ENCODE data around the gene CTPS1.

The CTPS1 gene

GRCh38 chr1:41005876-41006275 lies 26.4 kb downstream of the CTPS1 start:
- Histone ChIP-seq H3K9ac (ENCODE audit: low read depth, low read length, poor library complexity, severe bottlenecking) (no peak overlapping the region), H2AFZ (ENCODE audit: low read length) (no peak overlapping the region), H3K9me2 (replicated peaks; ENCODE audit: low read depth, low read length) (no peaks in the 10 kb centered on the region), H3K4me1 (ENCODE audit: insufficient read depth, low read length, poor library complexity, severe bottlenecking) (peaks cover 15% of the 10 kb centered on the region), H3K36me3 (ENCODE audit: insufficient read depth, low read length) (peaks cover 96% of the 10 kb centered on the region), H3F3A (ENCODE audit: low read depth) (peaks cover 14% of the 10 kb centered on the region), H3K4me3 (ENCODE audit: low read length, poor library complexity, severe bottlenecking) (no peak overlapping the region), H3K4me2 (ENCODE audit: low read depth, low read length, poor library complexity, severe bottlenecking) (no peak overlapping the region), H3K27me3 (ENCODE audit: insufficient read depth, low read length, poor library complexity, severe bottlenecking) (no peaks in the 10 kb centered on the region), H4K20me1 (ENCODE audit: insufficient read depth, low read length, poor library complexity, severe bottlenecking) (peaks cover 9% of the 10 kb centered on the region), H3K79me2 (ENCODE audit: insufficient read depth, low read length) (no peaks in the 10 kb centered on the region), H3K9me3 (ENCODE audit: insufficient read depth, low read depth, low read length) (no peaks in the 10 kb centered on the region)
- TF ChIP-seq CTCF (conservative IDR thresholded peaks at IDR 0.05; ENCODE audit: low read length) = no peak
- TF ChIP-seq EZH2phosphoT487 (IDR thresholded peaks at IDR 0.05; ENCODE audit: borderline replicate concordance) = no peak

- Histone ChIP-seq H3K27me3 (ENCODE audit: insufficient read depth, low read length, poor library complexity, severe bottlenecking) (no peaks in the 10 kb centered on the region), H3K79me2 (ENCODE audit: insufficient read depth, low read length) (no peaks in the 10 kb centered on the region), H3K4me3 (ENCODE audit: low read length, poor library complexity, severe bottlenecking) (no peak overlapping the region), H3K4me2 (ENCODE audit: low read depth, low read length, poor library complexity, severe bottlenecking) (no peak overlapping the region), H3K9ac (ENCODE audit: low read depth, low read length, poor library complexity, severe bottlenecking) (no peak overlapping the region), H3K4me1 (ENCODE audit: insufficient read depth, low read length, poor library complexity, severe bottlenecking) (peaks cover 15% of the 10 kb centered on the region), H3F3A (ENCODE audit: low read depth) (peaks cover 13% of the 10 kb centered on the region), H2AFZ (ENCODE audit: low read length) (no peak overlapping the region), H4K20me1 (ENCODE audit: insufficient read depth, low read length, poor library complexity, severe bottlenecking) (peaks cover 9% of the 10 kb centered on the region), H3K9me2 (replicated peaks; ENCODE audit: low read depth, low read length) (no peaks in the 10 kb centered on the region), H3K36me3 (ENCODE audit: insufficient read depth, low read length) (peaks cover 96% of the 10 kb centered on the region), H3K9me3 (ENCODE audit: insufficient read depth, low read depth, low read length) (no peaks in the 10 kb centered on the region)
- no peak for TF ChIP-seq EZH2phosphoT487 (IDR thresholded peaks at IDR 0.05; ENCODE audit: borderline replicate concordance)
- no peak for TF ChIP-seq CTCF (conservative IDR thresholded peaks at IDR 0.05; ENCODE audit: low read length)
These were observed 27.7 kb downstream of the CTPS1 start for GRCh38 chr1:41006942-41007865.

- Histone ChIP-seq H3K4me3 (ENCODE audit: low read length, poor library complexity, severe bottlenecking) (no peak overlapping the region), H3K79me2 (ENCODE audit: insufficient read depth, low read length) (no peaks in the 10 kb centered on the region), H3K9me3 (ENCODE audit: insufficient read depth, low read depth, low read length) (no peaks in the 10 kb centered on the region), H3K4me2 (ENCODE audit: low read depth, low read length, poor library complexity, severe bottlenecking) (no peak overlapping the region), H3F3A (ENCODE audit: low read depth) (no peaks in the 10 kb centered on the region), H3K9me2 (replicated peaks; ENCODE audit: low read depth, low read length) (no peaks in the 10 kb centered on the region), H2AFZ (ENCODE audit: low read length) (no peak overlapping the region), H3K36me3 (ENCODE audit: insufficient read depth, low read length) (peaks cover 95% of the 10 kb centered on the region), H4K20me1 (ENCODE audit: insufficient read depth, low read length, poor library complexity, severe bottlenecking) (peaks cover 1% of the 10 kb centered on the region), H3K27me3 (ENCODE audit: insufficient read depth, low read length, poor library complexity, severe bottlenecking) (no peaks in the 10 kb centered on the region), H3K4me1 (ENCODE audit: insufficient read depth, low read length, poor library complexity, severe bottlenecking) (peaks cover under 1% of the 10 kb centered on the region), H3K9ac (ENCODE audit: low read depth, low read length, poor library complexity, severe bottlenecking) (no peak overlapping the region)
- TF ChIP-seq EZH2phosphoT487 (IDR thresholded peaks at IDR 0.05; ENCODE audit: borderline replicate concordance) (no peak), CTCF (conservative IDR thresholded peaks at IDR 0.05; ENCODE audit: low read length) (no peak)
These were observed 30.0 kb downstream of the CTPS1 start for GRCh38 chr1:41009466-41009865.

All from Loucy (cell line).